Mammary epithelial cell (primary cell): ENCODE measurements around the gene VSTM2A.

Experiments used
- EZH2 ChIP-seq: IDR thresholded peaks from 2 replicates; pipeline ENCODE4 v1.6.1; 2012; ENCODE audit warnings: low read length, inconsistent platforms, borderline replicate concordance
- TF ChIP-seq, protein P1 (sequence below), 2 donors: IDR thresholded peaks in 1 of 2; conservative IDR thresholded peaks in 1 of 2; 2 replicates each; pipeline ENCODE4 v1.5.1; 2011 to 2012; ENCODE audit warnings: inconsistent platforms in 2 of 2, low read length in 2 of 2, mild to moderate bottlenecking in 2 of 2, control low read depth in 1 of 2, low read depth in 1 of 2; ENCODE audit not compliant: insufficient read depth in 1 of 2; ENCODE audit errors: extremely low read depth in 1 of 2

DNA sequence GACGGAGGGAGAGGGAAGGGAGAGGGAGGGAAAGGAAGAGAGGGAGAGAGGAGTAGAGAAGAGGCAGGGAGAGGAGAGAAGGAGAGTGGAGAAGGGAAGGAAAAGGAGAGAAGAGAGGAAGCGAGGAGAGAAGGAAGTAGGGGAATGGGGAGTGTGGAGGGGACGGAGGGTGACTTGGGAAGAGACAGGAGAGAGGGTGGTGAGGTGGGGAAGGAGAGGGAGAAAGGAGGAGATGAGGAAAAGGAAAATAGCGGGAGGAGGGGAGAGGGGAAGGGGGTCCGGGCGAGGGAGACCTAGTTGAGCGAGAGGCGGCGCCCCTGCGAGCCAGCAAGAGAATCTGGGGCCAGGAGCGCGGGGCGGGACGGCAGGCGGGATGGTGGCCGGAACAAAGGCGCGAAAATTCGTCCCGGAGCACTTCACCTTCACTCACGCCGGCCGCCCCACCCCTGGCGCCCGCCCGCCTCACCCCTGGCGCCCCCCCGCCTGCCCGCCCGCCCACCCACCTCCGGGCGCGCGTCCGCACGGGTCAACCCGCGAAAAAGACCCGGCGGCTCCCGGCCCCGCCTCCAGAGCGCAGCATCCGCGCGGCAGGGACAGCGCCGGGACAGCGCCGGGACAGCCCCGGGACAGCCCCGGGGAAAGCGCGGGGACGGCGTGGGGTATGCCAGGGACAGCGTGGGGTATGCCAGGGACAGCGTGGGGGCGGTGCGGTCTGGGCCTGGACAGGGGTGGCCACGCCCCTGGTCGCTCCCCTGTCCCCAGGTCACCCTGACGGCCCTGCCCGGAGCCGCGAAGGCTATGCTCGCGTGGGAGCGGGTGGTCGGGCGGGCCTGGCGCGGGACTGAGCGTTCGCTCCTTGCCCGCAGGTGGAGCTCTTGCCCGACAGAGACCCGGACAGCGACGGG lies 4.2 kb downstream of the VSTM2A start:
- TF ChIP-seq, protein P1, sequence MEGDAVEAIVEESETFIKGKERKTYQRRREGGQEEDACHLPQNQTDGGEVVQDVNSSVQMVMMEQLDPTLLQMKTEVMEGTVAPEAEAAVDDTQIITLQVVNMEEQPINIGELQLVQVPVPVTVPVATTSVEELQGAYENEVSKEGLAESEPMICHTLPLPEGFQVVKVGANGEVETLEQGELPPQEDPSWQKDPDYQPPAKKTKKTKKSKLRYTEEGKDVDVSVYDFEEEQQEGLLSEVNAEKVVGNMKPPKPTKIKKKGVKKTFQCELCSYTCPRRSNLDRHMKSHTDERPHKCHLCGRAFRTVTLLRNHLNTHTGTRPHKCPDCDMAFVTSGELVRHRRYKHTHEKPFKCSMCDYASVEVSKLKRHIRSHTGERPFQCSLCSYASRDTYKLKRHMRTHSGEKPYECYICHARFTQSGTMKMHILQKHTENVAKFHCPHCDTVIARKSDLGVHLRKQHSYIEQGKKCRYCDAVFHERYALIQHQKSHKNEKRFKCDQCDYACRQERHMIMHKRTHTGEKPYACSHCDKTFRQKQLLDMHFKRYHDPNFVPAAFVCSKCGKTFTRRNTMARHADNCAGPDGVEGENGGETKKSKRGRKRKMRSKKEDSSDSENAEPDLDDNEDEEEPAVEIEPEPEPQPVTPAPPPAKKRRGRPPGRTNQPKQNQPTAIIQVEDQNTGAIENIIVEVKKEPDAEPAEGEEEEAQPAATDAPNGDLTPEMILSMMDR (conservative IDR thresholded peaks at IDR 0.05 in 1 of 2, IDR thresholded peaks at IDR 0.05 in 1 of 2; ENCODE audit: extremely low read depth in 1 of 2, insufficient read depth in 1 of 2, low read depth in 1 of 2, low read length in 2 of 2): peak; percentile 7 to 44
- peak; percentile 98 for TF ChIP-seq EZH2
